GM19468 (cell line): ENCODE results near the gene SAFB.
"Not testable (repeated sequence)": the region's sequence is repeated elsewhere in the genome, so short reads cannot be mapped to it uniquely, and the experiment has no call there.

ENCODE experiments used
- ATAC-seq: cut with Tn5 transposase; IDR thresholded peaks from one replicate; pipeline ENCODE4 v1.9.1; 2021; ENCODE audit warnings: mild to moderate bottlenecking, moderate library complexity, moderate number of reproducible peaks; ENCODE audit not compliant: unreplicated experiment; ENCODE audit errors: extremely low read depth

SAFB gene

GRCh38 chr19:5594521-5594950 is 28.3 kb upstream of the SAFB start:
- no peak for ATAC-seq

- ATAC-seq, result no peak
Observed at GRCh38 chr19:5595129-5595528, 27.8 kb upstream of the SAFB start.

- no peak for ATAC-seq
Observed at GRCh38 chr19:5595745-5596144, 27.1 kb upstream of the SAFB start.

GRCh38 chr19:5600797-5601196 is 22.1 kb upstream of the SAFB start:
- ATAC-seq, result no peak

GRCh38 chr19:5603626-5604025 is 19.3 kb upstream of the SAFB start:
- no peak for ATAC-seq

- ATAC-seq, result no peak
Observed at GRCh38 chr19:5605362-5605761, 17.5 kb upstream of the SAFB start.

GRCh38 chr19:5607318-5608275 is 15.3 kb upstream of the SAFB start:
- ATAC-seq, result no peak

GRCh38 chr19:5608291-5608690 is 14.6 kb upstream of the SAFB start:
- no peak for ATAC-seq

GRCh38 chr19:5608766-5609165 is 14.1 kb upstream of the SAFB start:
- not testable (repeated sequence) for ATAC-seq

- ATAC-seq, result no peak
Observed at GRCh38 chr19:5609881-5610448, 12.9 kb upstream of the SAFB start.

- ATAC-seq, result no peak
Observed at GRCh38 chr19:5612891-5613865, 9.7 kb upstream of the SAFB start.

- no peak for ATAC-seq
Observed at GRCh38 chr19:5615756-5616327, 7.0 kb upstream of the SAFB start.

- no peak for ATAC-seq
Observed at GRCh38 chr19:5617080-5617479, 5.8 kb upstream of the SAFB start.

- no peak for ATAC-seq
Observed at GRCh38 chr19:5618591-5618990, 4.3 kb upstream of the SAFB start.

- ATAC-seq, result no peak
Observed at GRCh38 chr19:5619946-5620345, 2.9 kb upstream of the SAFB start.

- ATAC-seq, result no peak
Observed at GRCh38 chr19:5621311-5621944, 1.5 kb upstream of the SAFB start.

- ATAC-seq, result no peak
Observed at GRCh38 chr19:5621945-5622464, 878 bp upstream of the SAFB start.

GRCh38 chr19:5623397-5624017 is 624 bp downstream of the SAFB start:
- ATAC-seq, result no peak
